ENCODE results near the gene ABHD1.

ABHD1 gene

GRCh38 chr2:27177441-27178351 lies 54.1 kb downstream of the ABHD1 start:
- TF ChIP-seq CTCF (IDR thresholded peaks at IDR 0.05; ENCODE audit: low read depth, low read length) (no peak), EZH2phosphoT487 (IDR thresholded peaks at IDR 0.05; ENCODE audit: low read depth) (no peak)
- H3K4me1 ChIP-seq (ENCODE audit: low read length), result peaks cover 5% of the 10 kb centered on the region
- H2AFZ ChIP-seq (ENCODE audit: low read depth, low read length), result no peak overlapping the region
- no peaks in the 10 kb centered on the region for H3K79me2 ChIP-seq (ENCODE audit: low read length)
- H3K4me3 ChIP-seq (ENCODE audit: low read length), result no peak overlapping the region
- H3K36me3 ChIP-seq (replicated peaks; ENCODE audit: low read depth, low read length), result no peaks in the 10 kb centered on the region
- peaks cover 18% of the 10 kb centered on the region for H3K27me3 ChIP-seq (ENCODE audit: low read depth, low read length)
- H3K9me3 ChIP-seq (ENCODE audit: insufficient read depth, low read length), result no peaks in the 10 kb centered on the region
- H3K4me2 ChIP-seq (ENCODE audit: low read length), result no peak overlapping the region
- no peaks in the 10 kb centered on the region for H4K20me1 ChIP-seq (ENCODE audit: insufficient read depth, low read length)
- no peak overlapping the region for H3K27ac ChIP-seq (ENCODE audit: low read length)
- H3K9ac ChIP-seq (ENCODE audit: low read length), result no peak overlapping the region

GRCh38 chr2:27178469-27178868 lies 54.9 kb downstream of the ABHD1 start:
- Histone ChIP-seq H3K4me2 (ENCODE audit: low read length) (no peak overlapping the region), H3K9me3 (ENCODE audit: insufficient read depth, low read length) (no peaks in the 10 kb centered on the region), H3K27me3 (ENCODE audit: low read depth, low read length) (peaks cover 14% of the 10 kb centered on the region), H3K4me3 (ENCODE audit: low read length) (no peak overlapping the region), H3K4me1 (ENCODE audit: low read length) (no peaks in the 10 kb centered on the region), H2AFZ (ENCODE audit: low read depth, low read length) (no peak overlapping the region), H3K9ac (ENCODE audit: low read length) (no peak overlapping the region), H3K79me2 (ENCODE audit: low read length) (no peaks in the 10 kb centered on the region), H3K36me3 (replicated peaks; ENCODE audit: low read depth, low read length) (no peaks in the 10 kb centered on the region), H3K27ac (ENCODE audit: low read length) (no peak overlapping the region), H4K20me1 (ENCODE audit: insufficient read depth, low read length) (no peaks in the 10 kb centered on the region)
- TF ChIP-seq CTCF (IDR thresholded peaks at IDR 0.05; ENCODE audit: low read depth, low read length), result no peak
- no peak for TF ChIP-seq EZH2phosphoT487 (IDR thresholded peaks at IDR 0.05; ENCODE audit: low read depth)

- H3K27ac ChIP-seq (ENCODE audit: low read length), result no peak overlapping the region
- H2AFZ ChIP-seq (ENCODE audit: low read depth, low read length), result no peak overlapping the region
- H3K4me3 ChIP-seq (ENCODE audit: low read length), result no peak overlapping the region
- H3K36me3 ChIP-seq (replicated peaks; ENCODE audit: low read depth, low read length), result no peaks in the 10 kb centered on the region
- peaks cover 11% of the 10 kb centered on the region for H3K27me3 ChIP-seq (ENCODE audit: low read depth, low read length)
- H3K4me1 ChIP-seq (ENCODE audit: low read length), result no peaks in the 10 kb centered on the region
- H3K9me3 ChIP-seq (ENCODE audit: insufficient read depth, low read length), result no peaks in the 10 kb centered on the region
- TF ChIP-seq CTCF (IDR thresholded peaks at IDR 0.05; ENCODE audit: low read depth, low read length), result no peak
- TF ChIP-seq EZH2phosphoT487 (IDR thresholded peaks at IDR 0.05; ENCODE audit: low read depth), result no peak
- H3K4me2 ChIP-seq (ENCODE audit: low read length), result no peak overlapping the region
- H4K20me1 ChIP-seq (ENCODE audit: insufficient read depth, low read length), result no peaks in the 10 kb centered on the region
- H3K9ac ChIP-seq (ENCODE audit: low read length), result no peak overlapping the region
- H3K79me2 ChIP-seq (ENCODE audit: low read length), result no peaks in the 10 kb centered on the region
Observed at GRCh38 chr2:27179344-27180000, 55.9 kb downstream of the ABHD1 start.

Data from OCI-LY3 (cell line).